GM12864 (cell line): ENCODE results near the gene FHL2.

Experiments used
- DNase-seq: peaks from one replicate; pipeline ENCODE4 v3.0.0-alpha.2; 2011; ENCODE audit warnings: low read depth
- H3K4me3 ChIP-seq: 2 replicates; pipeline ENCODE4 v1.5.1; 2011; ENCODE audit warnings: mild to moderate bottlenecking, low read depth, low read length, control low read depth
- TF ChIP-seq, protein P1 (sequence below): IDR thresholded peaks from 2 replicates; pipeline ENCODE4 v1.5.1; 2011; ENCODE audit warnings: low read depth, mild to moderate bottlenecking, moderate library complexity, low read length, control low read depth, inconsistent platforms; ENCODE audit errors: missing control alignments

FHL2 gene

DNA sequence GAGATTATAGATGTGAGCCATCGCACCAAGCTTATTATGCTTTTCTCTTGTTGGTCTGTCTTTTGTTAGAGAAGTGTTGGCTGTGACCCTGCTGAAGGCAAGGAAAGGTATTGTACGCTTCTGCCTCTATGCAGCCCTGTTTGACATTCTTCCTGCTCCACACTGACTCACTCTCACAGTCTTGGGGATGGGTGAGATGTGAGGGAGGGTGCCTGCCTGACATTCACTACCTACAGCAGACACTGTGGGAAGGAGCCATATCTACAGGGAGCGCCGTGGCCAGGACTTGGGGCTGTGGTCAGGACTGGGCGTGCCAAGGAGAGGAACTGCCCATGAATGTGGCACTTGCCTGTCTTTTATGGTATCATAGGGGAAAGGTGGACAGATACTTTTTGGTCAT lies 43.9 kb upstream of the FHL2 start:
- no peak for DNase-seq

DNA sequence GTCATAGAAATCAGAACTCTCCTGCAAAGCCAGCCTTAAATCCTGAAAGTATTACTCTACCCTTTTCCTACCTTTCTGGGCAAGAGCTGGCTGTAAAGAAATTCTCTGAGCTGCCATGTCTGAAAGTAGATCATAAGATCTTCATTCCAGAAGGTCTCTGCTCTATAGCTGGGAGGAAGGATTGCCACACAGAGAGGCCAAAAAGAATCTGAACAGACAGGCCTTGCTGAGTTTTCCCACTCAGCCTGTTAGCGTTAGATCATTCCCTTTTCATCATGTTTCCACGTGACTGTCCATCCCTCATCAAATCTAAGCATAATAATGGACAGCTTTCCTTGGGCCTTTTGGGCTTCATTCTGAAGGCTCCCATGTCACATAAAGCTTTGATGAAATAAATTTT lies 43.2 kb upstream of the FHL2 start:
- H3K4me3 ChIP-seq = no peak overlapping the region
- no peak for DNase-seq
- TF ChIP-seq, protein P1, sequence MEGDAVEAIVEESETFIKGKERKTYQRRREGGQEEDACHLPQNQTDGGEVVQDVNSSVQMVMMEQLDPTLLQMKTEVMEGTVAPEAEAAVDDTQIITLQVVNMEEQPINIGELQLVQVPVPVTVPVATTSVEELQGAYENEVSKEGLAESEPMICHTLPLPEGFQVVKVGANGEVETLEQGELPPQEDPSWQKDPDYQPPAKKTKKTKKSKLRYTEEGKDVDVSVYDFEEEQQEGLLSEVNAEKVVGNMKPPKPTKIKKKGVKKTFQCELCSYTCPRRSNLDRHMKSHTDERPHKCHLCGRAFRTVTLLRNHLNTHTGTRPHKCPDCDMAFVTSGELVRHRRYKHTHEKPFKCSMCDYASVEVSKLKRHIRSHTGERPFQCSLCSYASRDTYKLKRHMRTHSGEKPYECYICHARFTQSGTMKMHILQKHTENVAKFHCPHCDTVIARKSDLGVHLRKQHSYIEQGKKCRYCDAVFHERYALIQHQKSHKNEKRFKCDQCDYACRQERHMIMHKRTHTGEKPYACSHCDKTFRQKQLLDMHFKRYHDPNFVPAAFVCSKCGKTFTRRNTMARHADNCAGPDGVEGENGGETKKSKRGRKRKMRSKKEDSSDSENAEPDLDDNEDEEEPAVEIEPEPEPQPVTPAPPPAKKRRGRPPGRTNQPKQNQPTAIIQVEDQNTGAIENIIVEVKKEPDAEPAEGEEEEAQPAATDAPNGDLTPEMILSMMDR = no peak

More for the DNA sequence above, 43.9 kb upstream of the FHL2 start:
- no peak overlapping the region for H3K4me3 ChIP-seq
- TF ChIP-seq, protein P1 = no peak

DNA sequence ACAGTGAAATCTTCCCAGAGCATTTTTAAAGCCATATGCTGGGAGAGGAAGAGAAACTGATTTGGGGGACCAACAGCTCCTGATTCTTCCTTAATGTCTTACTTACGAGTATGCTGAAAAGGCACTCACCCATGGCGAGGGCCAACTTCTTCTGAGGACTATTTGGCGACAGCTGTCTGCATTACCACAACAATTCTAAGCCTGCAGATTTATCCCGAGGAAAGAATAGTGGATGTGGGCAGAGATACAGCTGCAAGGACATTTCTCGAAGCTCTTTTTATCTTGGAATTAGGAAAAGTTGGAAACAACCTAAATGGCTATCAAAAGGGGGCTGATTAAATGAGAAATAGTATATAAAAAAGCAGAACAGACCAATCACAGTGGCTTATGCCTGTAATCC lies 40.3 kb upstream of the FHL2 start:
- TF ChIP-seq, protein P1 = no peak
- H3K4me3 ChIP-seq = no peak overlapping the region
- DNase-seq = no peak

DNA sequence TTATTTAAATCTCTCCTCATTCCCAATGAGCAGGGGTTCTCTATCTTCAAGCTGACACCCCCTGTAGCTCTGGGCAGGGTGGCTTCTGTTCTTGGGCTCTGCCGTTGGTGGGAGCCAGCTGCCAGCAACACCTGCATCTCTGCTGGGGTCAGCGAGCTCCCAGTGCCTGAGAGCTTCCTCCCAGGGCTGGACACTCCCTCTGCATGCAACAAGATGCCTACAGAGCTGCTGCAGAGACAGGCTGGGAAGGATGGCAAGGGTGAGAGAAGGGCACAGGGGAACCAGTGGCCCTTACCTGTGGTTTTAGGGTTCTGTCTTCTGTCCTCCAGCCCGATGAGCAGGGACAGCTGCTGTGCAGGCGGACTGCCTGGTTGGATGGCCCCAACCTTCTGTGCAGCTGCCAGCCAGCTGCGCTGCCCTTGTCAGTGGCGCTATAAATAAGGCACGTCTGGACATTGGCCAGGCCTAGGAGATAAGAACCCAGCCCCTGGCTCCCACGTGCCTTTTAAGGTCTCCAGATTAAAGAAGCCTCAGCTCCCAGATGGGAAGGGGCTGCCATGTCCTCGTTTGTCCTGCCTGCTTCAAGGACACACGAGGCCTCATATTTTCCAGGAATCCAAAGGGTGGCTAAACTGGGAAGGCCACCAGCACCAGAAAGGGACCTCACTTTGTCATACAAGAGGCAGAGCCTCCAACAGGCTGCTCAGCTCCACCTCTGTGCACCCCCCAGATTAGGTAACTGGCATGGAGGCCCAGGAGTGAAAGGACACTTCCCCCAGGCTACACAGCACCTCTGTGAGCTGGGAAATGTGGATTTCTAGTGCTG lies 39.5 kb upstream of the FHL2 start:
- DNase-seq = no peak
- no peak overlapping the region for H3K4me3 ChIP-seq
- TF ChIP-seq, protein P1 = no peak

DNA sequence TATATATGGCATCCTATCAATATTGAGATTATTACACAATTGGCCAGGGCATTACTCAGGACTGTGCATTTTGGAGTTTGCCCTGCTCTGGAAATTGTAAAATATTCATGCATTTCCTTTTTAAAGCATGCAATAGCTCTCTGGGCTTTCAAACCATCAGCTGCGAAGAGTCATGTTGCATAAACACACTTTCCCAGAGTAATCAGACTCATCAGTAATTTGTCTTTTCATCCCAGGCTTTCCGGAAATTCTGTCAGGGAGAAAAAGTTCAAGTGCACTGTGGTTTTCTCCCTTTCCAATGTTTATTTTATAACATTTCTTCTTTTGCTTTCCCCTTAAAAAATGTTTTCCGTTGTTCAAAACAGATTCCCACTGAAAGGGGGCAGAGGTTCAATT lies 38.9 kb upstream of the FHL2 start:
- H3K4me3 ChIP-seq = no peak overlapping the region
- TF ChIP-seq, protein P1 = no peak
- DNase-seq = no peak

DNA sequence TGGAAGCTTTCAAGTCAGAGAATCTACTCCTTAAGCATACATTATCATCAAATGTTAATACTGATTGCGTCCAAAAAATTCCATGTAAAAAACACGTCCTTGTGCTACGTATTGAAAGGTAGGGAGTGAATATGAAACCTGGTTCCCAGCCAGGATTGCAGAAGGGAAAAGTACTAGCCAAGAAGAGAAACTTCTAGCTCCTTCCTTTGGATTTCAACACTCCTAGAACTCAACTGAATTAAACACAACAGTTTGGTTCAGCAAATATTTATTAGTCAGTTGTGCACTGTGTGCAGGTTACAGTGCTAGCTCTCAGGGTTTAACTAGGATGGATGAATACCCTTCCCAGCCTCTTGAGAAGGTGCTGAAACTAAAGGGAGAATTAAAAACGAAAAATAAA lies 33.9 kb upstream of the FHL2 start:
- TF ChIP-seq, protein P1 = no peak
- DNase-seq = no peak
- no peak overlapping the region for H3K4me3 ChIP-seq

DNA sequence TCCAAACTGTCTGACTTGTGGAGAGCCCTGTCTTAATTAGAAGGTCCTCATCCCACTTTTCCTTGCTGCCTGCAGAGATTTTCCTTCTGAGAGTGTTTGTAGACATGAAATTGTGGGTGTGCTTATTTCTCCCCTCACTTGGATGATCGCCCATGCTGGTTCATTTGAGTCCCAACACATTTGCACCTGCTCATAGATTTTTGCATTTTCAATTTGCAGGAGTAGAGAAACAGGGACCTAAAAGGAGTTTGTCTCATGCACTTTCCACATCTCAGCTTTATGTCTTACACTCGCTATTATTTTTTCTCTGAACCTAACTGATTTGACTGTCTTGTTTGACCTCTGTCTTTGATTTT lies 33.2 kb upstream of the FHL2 start:
- no peak for DNase-seq
- TF ChIP-seq, protein P1 = no peak
- no peak overlapping the region for H3K4me3 ChIP-seq
